Measurements from ENCODE around the gene LHFPL2. TPM values are rescaled to one million over a fixed set of nuclear protein-coding genes. Genes with fewer than 3 reads are reported as not detected.
A peak's percentile ranks its signal among the peaks of the same experiment; 100 is the strongest.

The LHFPL2 gene
- total RNA-seq, 1 experiment from 2014 or later: 49.7 TPM

GRCh38 chr5:78540335-78541085 is 108.1 kb downstream of the LHFPL2 start:
- Mint-ChIP-seq H3K27me3 (ENCODE audit: insufficient read depth, unreplicated experiment) (no peaks in the 10 kb centered on the region), H3K36me3 (ENCODE audit: insufficient read depth, unreplicated experiment) (peaks cover 26% of the 10 kb centered on the region), H3K27ac (ENCODE audit: unreplicated experiment) (no peak overlapping the region), H3K4me3 (ENCODE audit: unreplicated experiment) (no peak overlapping the region), H3K4me1 (ENCODE audit: low read depth, unreplicated experiment) (peaks cover 11% of the 10 kb centered on the region), H3K9me3 (ENCODE audit: unreplicated experiment) (no peaks in the 10 kb centered on the region)
- TF ChIP-seq CTCF (IDR thresholded peaks at IDR 0.05; ENCODE audit: insufficient read depth in 1 of 2, low read depth in 1 of 2, low read length in 1 of 2, severe bottlenecking in 1 of 2, unreplicated experiment in 1 of 2): peak in 1 of 2 experiments; percentile 7
- BruUV-seq (replicated peaks): no TSS peak
- POLR2A ChIA-PET: no interaction called here
- intact Hi-C loops (cut with micrococcal nuclease; ENCODE audit: unreplicated experiment): no loop called here
- Histone ChIP-seq H3K9me3 (no peaks in the 10 kb centered on the region), H3K4me1 (no peaks in the 10 kb centered on the region), H3K36me3 (ENCODE audit: control insufficient read depth, insufficient read depth, low read length) (peaks cover 2% of the 10 kb centered on the region), H3K27me3 (replicated peaks; ENCODE audit: control insufficient read depth, insufficient read depth, low read length) (no peaks in the 10 kb centered on the region), H3K4me3 (ENCODE audit: low read depth, low read length) (no peak overlapping the region)
- CTCF ChIA-PET: no interaction called here
- no peak for DNase-seq

GRCh38 chr5:78538240-78538850 is 110.2 kb downstream of the LHFPL2 start:
- intact Hi-C loops (cut with micrococcal nuclease; ENCODE audit: unreplicated experiment): loop anchor here (1.0 to 10.0 kb wide), 5 partner anchors 89 to 359 kb away; no protein-coding TSS in a partner anchor
- ChIA-PET POLR2A (no interaction called here), CTCF (interaction anchor here (0.5 to 1.1 kb wide), 3 partner anchors 30 to 595 kb away, joined by 3 to 4 read pairs (median 3); no protein-coding TSS in a partner anchor)
- no peak for TF ChIP-seq CTCF (IDR thresholded peaks at IDR 0.05; ENCODE audit: insufficient read depth in 1 of 2, low read depth in 1 of 2, low read length in 1 of 2, severe bottlenecking in 1 of 2, unreplicated experiment in 1 of 2)
- Histone ChIP-seq H3K9me3 (no peaks in the 10 kb centered on the region), H3K27me3 (replicated peaks; ENCODE audit: control insufficient read depth, insufficient read depth, low read length) (no peaks in the 10 kb centered on the region), H3K4me1 (no peaks in the 10 kb centered on the region), H3K4me3 (ENCODE audit: low read depth, low read length) (no peak overlapping the region), H3K36me3 (ENCODE audit: control insufficient read depth, insufficient read depth, low read length) (no peaks in the 10 kb centered on the region)
- no peaks in the 10 kb centered on the region for H3K9me3 Mint-ChIP-seq (ENCODE audit: unreplicated experiment)
- H3K4me1 Mint-ChIP-seq (ENCODE audit: low read depth, unreplicated experiment): peaks cover 17% of the 10 kb centered on the region
- H3K4me3 Mint-ChIP-seq (ENCODE audit: unreplicated experiment): no peak overlapping the region
- no peaks in the 10 kb centered on the region for H3K27me3 Mint-ChIP-seq (ENCODE audit: insufficient read depth, unreplicated experiment)
- DNase-seq: no peak
- H3K27ac Mint-ChIP-seq (ENCODE audit: unreplicated experiment): no peak overlapping the region
- H3K36me3 Mint-ChIP-seq (ENCODE audit: insufficient read depth, unreplicated experiment): peaks cover 22% of the 10 kb centered on the region
- BruUV-seq (replicated peaks): no TSS peak

- no peaks in the 10 kb centered on the region for H3K4me1 ChIP-seq
- no TSS peak for BruUV-seq (replicated peaks)
Observed at GRCh38 chr5:78537821-78538220, 110.8 kb downstream of the LHFPL2 start.

More at GRCh38 chr5:78537821-78538220, 110.8 kb downstream of the LHFPL2 start:
- Histone ChIP-seq H3K36me3 (ENCODE audit: control insufficient read depth, insufficient read depth, low read length) (no peaks in the 10 kb centered on the region), H3K9me3 (no peaks in the 10 kb centered on the region), H3K4me3 (ENCODE audit: low read depth, low read length) (no peak overlapping the region), H3K27me3 (replicated peaks; ENCODE audit: control insufficient read depth, insufficient read depth, low read length) (no peaks in the 10 kb centered on the region)
- Mint-ChIP-seq H3K27ac (ENCODE audit: unreplicated experiment) (no peak overlapping the region), H3K9me3 (ENCODE audit: unreplicated experiment) (no peaks in the 10 kb centered on the region), H3K4me1 (ENCODE audit: low read depth, unreplicated experiment) (peaks cover 17% of the 10 kb centered on the region), H3K27me3 (ENCODE audit: insufficient read depth, unreplicated experiment) (no peaks in the 10 kb centered on the region), H3K4me3 (ENCODE audit: unreplicated experiment) (no peak overlapping the region), H3K36me3 (ENCODE audit: insufficient read depth, unreplicated experiment) (peaks cover 19% of the 10 kb centered on the region)
- peak in 1 of 2 experiments; percentile 72 for TF ChIP-seq CTCF (IDR thresholded peaks at IDR 0.05; ENCODE audit: insufficient read depth in 1 of 2, low read depth in 1 of 2, low read length in 1 of 2, severe bottlenecking in 1 of 2, unreplicated experiment in 1 of 2)
- CTCF ChIA-PET: interaction anchor here (0.5 to 1.1 kb wide), 3 partner anchors 29 to 595 kb away, joined by 3 to 4 read pairs (median 3); no protein-coding TSS in a partner anchor
- peak; percentile 46 to 57 for DNase-seq
- POLR2A ChIA-PET: no interaction called here
- intact Hi-C loops (cut with micrococcal nuclease; ENCODE audit: unreplicated experiment): loop anchor here (1.0 to 10.0 kb wide), 5 partner anchors 89 to 359 kb away; no protein-coding TSS in a partner anchor

Data from Caco-2 (cell line).